RWPE1 (cell line): ENCODE data around the gene SLC2A9.

ENCODE experiments used
- CTCF ChIA-PET: fragments of 350-600 bp; sonication (Branson Sonifier 250); formaldehyde crosslinking; extraction: SDS; loops from one replicate; lab custom pipeline; 2021; lab: Yijun Ruan, JAX
- POLR2A ChIA-PET: fragments of 400-600 bp; formaldehyde crosslinking; extraction: SDS; loops from one replicate; lab custom pipeline; 2020; ENCODE audit warnings: antibody characterized with exemption; ENCODE audit not compliant: low non-redundant PET; lab: Yijun Ruan, JAX
- DNase-seq: peaks from one replicate; pipeline ENCODE4 v3.0.0; 2012; ENCODE audit warnings: low spot score
- H3K27ac ChIP-seq: fragments of 450-650 bp; 2 replicates; pipeline ENCODE4 v1.5.1; 2017
- TF ChIP-seq, protein P1 (sequence below): fragments of 450-650 bp; conservative IDR thresholded peaks from 2 replicates; pipeline ENCODE4 v1.5.1; 2017; ENCODE audit warnings: low read depth, mild to moderate bottlenecking

SLC2A9 gene

DNA sequence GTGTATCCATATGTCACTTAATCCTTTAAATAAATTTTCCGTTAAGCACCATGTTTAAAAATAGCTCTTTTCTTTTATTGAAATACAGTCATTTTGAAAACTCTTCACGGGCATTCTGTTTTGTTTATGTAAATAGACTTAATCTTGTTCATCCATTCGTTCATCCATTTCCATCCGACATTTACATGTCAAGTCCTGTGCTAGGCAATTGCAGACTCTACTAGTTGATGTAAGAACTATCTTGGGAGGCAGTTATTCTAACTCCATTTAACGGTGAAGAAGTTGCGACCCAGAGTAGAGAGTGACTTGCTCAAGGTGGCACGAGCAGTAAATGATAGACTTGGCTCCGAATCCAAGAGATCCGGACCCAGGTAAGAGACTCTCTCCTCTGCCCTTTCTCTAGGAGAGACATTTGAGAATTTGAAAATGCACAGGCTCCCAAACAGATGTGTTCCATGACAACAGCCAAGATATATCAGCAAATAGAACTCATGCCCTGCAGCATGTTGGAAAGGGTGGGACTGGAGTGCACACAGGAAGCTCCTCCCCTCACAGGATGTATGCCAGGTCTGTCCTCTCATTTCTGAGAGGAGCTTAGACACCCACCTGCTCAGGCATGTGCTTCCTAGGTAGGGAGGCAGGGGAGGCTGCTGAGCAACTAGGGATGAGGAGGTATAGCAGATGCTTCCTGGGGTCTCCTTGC, 175.4 kb downstream of the SLC2A9 start:
- no peak overlapping the region for H3K27ac ChIP-seq
- TF ChIP-seq, protein P1, sequence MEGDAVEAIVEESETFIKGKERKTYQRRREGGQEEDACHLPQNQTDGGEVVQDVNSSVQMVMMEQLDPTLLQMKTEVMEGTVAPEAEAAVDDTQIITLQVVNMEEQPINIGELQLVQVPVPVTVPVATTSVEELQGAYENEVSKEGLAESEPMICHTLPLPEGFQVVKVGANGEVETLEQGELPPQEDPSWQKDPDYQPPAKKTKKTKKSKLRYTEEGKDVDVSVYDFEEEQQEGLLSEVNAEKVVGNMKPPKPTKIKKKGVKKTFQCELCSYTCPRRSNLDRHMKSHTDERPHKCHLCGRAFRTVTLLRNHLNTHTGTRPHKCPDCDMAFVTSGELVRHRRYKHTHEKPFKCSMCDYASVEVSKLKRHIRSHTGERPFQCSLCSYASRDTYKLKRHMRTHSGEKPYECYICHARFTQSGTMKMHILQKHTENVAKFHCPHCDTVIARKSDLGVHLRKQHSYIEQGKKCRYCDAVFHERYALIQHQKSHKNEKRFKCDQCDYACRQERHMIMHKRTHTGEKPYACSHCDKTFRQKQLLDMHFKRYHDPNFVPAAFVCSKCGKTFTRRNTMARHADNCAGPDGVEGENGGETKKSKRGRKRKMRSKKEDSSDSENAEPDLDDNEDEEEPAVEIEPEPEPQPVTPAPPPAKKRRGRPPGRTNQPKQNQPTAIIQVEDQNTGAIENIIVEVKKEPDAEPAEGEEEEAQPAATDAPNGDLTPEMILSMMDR = no peak
- CTCF ChIA-PET = no interaction called here
- POLR2A ChIA-PET = no interaction called here
- no peak for DNase-seq

DNA sequence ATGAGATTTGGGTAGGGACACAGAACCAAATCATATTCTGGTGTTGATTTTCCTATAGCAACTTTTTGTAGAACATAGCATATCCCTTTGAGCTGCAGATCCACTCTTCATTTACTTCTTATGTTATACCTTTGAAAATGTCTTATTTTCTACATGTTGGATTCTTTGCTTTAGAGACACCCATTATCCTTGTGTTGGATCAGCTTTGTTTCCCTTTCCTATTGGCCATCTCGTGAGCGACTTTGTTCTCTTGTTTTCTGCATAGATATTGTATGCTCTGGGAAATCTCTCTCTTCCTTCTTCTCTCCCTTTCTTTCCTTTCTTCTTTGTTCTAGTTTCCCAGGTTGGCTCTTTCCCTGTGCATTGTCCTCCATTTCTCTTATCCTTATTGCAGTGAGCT, 180.2 kb downstream of the SLC2A9 start:
- TF ChIP-seq, protein P1 = no peak
- CTCF ChIA-PET = interaction anchor here (0.6 kb wide), 1 partner anchor 138 kb away, joined by 3 read pairs; no protein-coding TSS in a partner anchor
- POLR2A ChIA-PET = no interaction called here
- H3K27ac ChIP-seq = no peak overlapping the region
- DNase-seq = no peak

DNA sequence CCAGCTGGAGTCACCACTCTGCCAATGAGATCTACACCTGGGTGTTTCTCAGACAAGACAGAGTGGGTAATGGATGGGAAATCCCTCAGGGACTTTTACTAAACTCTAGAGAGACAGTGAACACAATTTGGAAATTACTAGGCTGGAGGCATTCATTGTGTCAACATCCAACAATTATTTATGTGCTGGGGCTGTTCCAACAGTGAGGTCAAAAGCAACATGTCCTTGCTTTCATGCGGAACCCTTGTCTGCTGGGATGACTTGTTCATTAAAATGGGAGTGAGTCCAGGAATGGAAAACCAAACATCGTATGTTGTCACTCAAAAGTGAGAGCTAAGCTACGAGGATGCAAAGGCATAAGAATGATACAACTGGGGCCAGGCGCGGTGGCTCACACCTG, 185.9 kb downstream of the SLC2A9 start:
- ChIA-PET POLR2A (no interaction called here), CTCF (no interaction called here)
- DNase-seq = no peak
- TF ChIP-seq, protein P1 = no peak
- H3K27ac ChIP-seq = no peak overlapping the region

DNA sequence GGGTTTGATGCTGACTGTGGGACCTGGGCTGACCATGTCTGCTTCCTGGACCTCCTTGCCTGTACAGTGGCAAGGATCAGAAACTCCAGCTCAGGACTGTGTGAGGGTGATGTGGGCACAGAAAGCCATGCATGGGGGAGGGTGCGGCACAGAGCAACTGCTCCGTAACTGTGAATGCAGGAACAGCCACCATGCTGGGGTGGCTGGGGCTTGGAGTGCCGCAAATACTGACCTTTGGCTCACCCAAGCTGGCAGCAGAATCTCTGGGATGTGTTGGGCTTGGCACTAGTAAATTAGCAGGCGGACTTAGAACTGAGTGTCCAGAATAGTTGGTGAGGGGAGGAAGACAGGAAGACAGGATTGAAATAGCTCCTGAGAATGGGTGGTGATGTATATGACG, 187.9 kb downstream of the SLC2A9 start:
- no peak overlapping the region for H3K27ac ChIP-seq
- TF ChIP-seq, protein P1 = no peak
- DNase-seq = no peak
- POLR2A ChIA-PET = no interaction called here
- CTCF ChIA-PET = no interaction called here

DNA sequence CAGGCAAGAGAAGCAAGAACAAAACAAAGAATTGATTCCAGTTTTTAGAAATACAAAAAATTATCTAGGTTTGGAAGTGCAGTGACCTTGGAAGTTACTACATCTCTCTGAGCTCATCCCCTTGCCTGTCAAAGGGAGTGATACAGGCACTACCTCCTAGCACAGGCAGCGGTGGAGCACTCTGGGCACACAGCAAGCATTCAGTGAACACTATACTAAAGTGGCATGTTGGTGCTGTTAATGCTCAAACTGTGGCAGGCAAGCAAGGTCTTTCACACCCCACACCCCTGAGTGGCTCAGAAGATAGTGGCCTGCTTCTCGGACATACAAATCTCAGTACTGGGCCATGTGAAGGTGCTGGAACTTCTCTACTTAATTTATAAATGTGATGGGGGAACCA, 188.7 kb downstream of the SLC2A9 start:
- POLR2A ChIA-PET = no interaction called here
- H3K27ac ChIP-seq = no peak overlapping the region
- CTCF ChIA-PET = no interaction called here
- DNase-seq = no peak
- TF ChIP-seq, protein P1 = no peak

DNA sequence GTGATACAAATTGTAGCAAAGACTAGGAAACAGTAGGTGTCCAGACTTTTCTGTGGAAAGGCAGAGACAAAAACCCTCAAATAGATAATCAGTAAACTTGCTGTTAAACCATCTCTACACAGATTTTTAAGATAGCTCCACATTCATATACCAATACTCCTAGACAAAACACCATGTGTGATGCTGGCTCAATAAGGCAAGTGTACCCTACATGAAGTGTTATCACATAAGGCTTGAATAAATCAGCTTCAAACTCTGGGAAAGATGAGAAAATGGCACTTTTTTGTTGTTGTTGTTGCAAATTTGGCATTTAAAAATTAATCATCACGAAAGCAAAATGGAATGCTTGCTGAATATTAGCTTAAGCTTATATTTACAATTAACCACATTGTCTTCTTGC, 194.7 kb downstream of the SLC2A9 start:
- H3K27ac ChIP-seq = no peak overlapping the region
- DNase-seq = no peak
- ChIA-PET POLR2A (no interaction called here), CTCF (no interaction called here)
- TF ChIP-seq, protein P1 = no peak
